Measurements from ENCODE around the gene LAMA2.

DNA sequence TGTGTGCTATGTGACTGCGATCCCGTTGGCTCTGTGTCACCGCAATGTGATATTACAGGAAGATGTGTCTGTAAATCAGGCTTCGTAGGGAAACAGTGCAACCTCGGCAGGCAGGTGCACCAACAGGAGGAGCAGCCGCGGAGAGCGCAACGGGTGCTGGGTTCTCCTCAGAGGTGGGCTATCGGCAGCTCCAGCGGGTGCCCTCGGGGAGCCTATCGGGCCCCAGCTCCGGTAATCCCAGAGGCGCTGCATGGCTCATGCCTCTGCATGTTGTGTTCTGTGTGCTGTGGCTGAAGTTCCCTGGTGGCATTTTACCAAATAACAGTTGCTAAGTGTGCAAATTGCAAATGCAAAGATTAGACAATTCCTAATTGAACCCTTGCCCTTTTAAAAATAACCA lies 409.9 kb downstream of the LAMA2 start:
- TF ChIP-seq, protein P1, sequence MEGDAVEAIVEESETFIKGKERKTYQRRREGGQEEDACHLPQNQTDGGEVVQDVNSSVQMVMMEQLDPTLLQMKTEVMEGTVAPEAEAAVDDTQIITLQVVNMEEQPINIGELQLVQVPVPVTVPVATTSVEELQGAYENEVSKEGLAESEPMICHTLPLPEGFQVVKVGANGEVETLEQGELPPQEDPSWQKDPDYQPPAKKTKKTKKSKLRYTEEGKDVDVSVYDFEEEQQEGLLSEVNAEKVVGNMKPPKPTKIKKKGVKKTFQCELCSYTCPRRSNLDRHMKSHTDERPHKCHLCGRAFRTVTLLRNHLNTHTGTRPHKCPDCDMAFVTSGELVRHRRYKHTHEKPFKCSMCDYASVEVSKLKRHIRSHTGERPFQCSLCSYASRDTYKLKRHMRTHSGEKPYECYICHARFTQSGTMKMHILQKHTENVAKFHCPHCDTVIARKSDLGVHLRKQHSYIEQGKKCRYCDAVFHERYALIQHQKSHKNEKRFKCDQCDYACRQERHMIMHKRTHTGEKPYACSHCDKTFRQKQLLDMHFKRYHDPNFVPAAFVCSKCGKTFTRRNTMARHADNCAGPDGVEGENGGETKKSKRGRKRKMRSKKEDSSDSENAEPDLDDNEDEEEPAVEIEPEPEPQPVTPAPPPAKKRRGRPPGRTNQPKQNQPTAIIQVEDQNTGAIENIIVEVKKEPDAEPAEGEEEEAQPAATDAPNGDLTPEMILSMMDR (IDR thresholded peaks at IDR 0.05; ENCODE audit: insufficient read depth, low read depth, low read length): no peak
- no peak for TF ChIP-seq EZH2 (IDR thresholded peaks at IDR 0.05; ENCODE audit: insufficient read depth, low read length)
